ENCODE measurements around the gene MBNL2. TPM values are rescaled to one million over a fixed set of nuclear protein-coding genes. Genes with fewer than 3 reads are reported as not detected.

Gene MBNL2
- total and polyA plus RNA-seq, 2 of the 13 experiments (the other 11 are each of a cell fraction or from before 2014, with no cell fraction given), result 30.8 to 59.0 TPM

DNA sequence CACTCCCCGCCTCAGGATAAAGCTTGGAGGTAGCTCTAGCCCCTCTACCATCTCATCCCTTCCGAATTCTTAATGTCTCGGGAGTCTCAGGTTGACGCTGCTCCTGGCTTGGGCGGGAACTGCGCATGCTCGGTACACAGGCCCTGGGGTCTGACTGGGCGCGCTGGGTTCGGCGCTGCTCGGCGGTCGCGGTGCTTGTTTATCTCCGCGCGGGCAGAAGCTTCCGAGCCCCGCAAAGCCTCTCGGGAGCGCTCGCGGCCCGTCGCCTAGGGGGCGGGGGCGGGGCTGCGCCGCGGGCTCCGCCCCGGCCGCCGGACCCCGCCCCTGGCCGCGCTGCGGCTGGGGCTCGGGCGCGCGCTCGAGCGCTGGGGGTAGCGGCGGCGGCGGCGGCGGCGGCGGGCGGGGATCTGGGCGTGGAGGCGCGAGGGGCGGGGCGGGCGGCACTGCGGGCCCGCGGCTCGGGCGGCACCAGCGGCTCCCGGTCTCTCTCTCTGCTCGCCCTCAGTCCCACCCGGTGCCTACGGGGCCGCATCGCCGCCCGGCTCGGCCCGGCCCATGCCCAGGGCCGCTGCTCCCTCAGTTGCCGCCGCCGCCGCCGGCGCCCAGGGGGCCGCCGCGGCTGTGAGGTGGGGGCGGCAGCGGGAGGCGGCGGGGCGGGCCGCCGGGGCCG is 211.7 kb downstream of the MBNL2 start, which contains the start of gene RAP2A (continued):
- peak; percentile 78 for TF ChIP-seq FOXO1 (CRISPR knock-in tag; IDR thresholded peaks at IDR 0.05)
- no peak for TF ChIP-seq ETV6 (CRISPR knock-in tag; conservative IDR thresholded peaks at IDR 0.05)
- TF ChIP-seq ZNF331 (CRISPR knock-in tag; IDR thresholded peaks at IDR 0.05), result peak; percentile 14; the same call in 1 of the 2 replicates
- TF ChIP-seq, protein P1, sequence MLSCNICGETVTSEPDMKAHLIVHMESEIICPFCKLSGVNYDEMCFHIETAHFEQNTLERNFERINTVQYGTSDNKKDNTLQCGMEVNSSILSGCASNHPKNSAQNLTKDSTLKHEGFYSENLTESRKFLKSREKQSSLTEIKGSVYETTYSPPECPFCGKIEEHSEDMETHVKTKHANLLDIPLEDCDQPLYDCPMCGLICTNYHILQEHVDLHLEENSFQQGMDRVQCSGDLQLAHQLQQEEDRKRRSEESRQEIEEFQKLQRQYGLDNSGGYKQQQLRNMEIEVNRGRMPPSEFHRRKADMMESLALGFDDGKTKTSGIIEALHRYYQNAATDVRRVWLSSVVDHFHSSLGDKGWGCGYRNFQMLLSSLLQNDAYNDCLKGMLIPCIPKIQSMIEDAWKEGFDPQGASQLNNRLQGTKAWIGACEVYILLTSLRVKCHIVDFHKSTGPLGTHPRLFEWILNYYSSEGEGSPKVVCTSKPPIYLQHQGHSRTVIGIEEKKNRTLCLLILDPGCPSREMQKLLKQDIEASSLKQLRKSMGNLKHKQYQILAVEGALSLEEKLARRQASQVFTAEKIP (CRISPR knock-in tag; IDR thresholded peaks at IDR 0.05; ENCODE audit: borderline replicate concordance), result no peak
- TF ChIP-seq, protein P2, sequence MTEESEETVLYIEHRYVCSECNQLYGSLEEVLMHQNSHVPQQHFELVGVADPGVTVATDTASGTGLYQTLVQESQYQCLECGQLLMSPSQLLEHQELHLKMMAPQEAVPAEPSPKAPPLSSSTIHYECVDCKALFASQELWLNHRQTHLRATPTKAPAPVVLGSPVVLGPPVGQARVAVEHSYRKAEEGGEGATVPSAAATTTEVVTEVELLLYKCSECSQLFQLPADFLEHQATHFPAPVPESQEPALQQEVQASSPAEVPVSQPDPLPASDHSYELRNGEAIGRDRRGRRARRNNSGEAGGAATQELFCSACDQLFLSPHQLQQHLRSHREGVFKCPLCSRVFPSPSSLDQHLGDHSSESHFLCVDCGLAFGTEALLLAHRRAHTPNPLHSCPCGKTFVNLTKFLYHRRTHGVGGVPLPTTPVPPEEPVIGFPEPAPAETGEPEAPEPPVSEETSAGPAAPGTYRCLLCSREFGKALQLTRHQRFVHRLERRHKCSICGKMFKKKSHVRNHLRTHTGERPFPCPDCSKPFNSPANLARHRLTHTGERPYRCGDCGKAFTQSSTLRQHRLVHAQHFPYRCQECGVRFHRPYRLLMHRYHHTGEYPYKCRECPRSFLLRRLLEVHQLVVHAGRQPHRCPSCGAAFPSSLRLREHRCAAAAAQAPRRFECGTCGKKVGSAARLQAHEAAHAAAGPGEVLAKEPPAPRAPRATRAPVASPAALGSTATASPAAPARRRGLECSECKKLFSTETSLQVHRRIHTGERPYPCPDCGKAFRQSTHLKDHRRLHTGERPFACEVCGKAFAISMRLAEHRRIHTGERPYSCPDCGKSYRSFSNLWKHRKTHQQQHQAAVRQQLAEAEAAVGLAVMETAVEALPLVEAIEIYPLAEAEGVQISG (CRISPR knock-in tag; IDR thresholded peaks at IDR 0.05), result 0 out of 2 replicates have a peak, but pooled peaks have one; percentile 3
- TF ChIP-seq, protein P3, sequence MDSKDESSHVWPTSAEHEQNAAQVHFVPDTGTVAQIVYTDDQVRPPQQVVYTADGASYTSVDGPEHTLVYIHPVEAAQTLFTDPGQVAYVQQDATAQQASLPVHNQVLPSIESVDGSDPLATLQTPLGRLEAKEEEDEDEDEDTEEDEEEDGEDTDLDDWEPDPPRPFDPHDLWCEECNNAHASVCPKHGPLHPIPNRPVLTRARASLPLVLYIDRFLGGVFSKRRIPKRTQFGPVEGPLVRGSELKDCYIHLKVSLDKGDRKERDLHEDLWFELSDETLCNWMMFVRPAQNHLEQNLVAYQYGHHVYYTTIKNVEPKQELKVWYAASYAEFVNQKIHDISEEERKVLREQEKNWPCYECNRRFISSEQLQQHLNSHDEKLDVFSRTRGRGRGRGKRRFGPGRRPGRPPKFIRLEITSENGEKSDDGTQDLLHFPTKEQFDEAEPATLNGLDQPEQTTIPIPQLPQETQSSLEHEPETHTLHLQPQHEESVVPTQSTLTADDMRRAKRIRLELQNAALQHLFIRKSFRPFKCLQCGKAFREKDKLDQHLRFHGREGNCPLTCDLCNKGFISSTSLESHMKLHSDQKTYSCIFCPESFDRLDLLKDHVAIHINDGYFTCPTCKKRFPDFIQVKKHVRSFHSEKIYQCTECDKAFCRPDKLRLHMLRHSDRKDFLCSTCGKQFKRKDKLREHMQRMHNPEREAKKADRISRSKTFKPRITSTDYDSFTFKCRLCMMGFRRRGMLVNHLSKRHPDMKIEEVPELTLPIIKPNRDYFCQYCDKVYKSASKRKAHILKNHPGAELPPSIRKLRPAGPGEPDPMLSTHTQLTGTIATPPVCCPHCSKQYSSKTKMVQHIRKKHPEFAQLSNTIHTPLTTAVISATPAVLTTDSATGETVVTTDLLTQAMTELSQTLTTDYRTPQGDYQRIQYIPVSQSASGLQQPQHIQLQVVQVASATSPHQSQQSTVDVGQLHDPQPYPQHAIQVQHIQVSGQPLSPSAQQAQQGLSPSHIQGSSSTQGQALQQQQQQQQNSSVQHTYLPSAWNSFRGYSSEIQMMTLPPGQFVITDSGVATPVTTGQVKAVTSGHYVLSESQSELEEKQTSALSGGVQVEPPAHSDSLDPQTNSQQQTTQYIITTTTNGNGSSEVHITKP (CRISPR knock-in tag; IDR thresholded peaks at IDR 0.05; ENCODE audit: low read depth), result no peak
- TF ChIP-seq, protein P4, sequence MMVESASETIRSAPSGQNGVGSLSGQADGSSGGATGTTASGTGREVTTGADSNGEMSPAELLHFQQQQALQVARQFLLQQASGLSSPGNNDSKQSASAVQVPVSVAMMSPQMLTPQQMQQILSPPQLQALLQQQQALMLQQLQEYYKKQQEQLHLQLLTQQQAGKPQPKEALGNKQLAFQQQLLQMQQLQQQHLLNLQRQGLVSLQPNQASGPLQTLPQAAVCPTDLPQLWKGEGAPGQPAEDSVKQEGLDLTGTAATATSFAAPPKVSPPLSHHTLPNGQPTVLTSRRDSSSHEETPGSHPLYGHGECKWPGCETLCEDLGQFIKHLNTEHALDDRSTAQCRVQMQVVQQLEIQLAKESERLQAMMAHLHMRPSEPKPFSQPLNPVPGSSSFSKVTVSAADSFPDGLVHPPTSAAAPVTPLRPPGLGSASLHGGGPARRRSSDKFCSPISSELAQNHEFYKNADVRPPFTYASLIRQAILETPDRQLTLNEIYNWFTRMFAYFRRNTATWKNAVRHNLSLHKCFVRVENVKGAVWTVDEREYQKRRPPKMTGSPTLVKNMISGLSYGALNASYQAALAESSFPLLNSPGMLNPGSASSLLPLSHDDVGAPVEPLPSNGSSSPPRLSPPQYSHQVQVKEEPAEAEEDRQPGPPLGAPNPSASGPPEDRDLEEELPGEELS (CRISPR knock-in tag; IDR thresholded peaks at IDR 0.05), result 0 out of 2 replicates have a peak, but pooled peaks have one; percentile 33
- peak; percentile 50; the same call in 1 of the 2 replicates for TF ChIP-seq KMT2B (CRISPR knock-in tag; IDR thresholded peaks at IDR 0.05)
- TF ChIP-seq FOXK1 (CRISPR knock-in tag; IDR thresholded peaks at IDR 0.05; ENCODE audit: borderline replicate concordance, low read depth), result peak; percentile 89; the same call in 1 of the 2 replicates
- TF ChIP-seq, protein P5, sequence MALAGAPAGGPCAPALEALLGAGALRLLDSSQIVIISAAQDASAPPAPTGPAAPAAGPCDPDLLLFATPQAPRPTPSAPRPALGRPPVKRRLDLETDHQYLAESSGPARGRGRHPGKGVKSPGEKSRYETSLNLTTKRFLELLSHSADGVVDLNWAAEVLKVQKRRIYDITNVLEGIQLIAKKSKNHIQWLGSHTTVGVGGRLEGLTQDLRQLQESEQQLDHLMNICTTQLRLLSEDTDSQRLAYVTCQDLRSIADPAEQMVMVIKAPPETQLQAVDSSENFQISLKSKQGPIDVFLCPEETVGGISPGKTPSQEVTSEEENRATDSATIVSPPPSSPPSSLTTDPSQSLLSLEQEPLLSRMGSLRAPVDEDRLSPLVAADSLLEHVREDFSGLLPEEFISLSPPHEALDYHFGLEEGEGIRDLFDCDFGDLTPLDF (CRISPR knock-in tag; IDR thresholded peaks at IDR 0.05), result peak; percentile 79
- TF ChIP-seq ZNF563 (CRISPR knock-in tag; IDR thresholded peaks at IDR 0.05), result no peak; the same call in 1 of the 2 replicates
- TF ChIP-seq RFX1 (IDR thresholded peaks at IDR 0.05), result no peak
- no peak for TF ChIP-seq GATA4 (IDR thresholded peaks at IDR 0.05; ENCODE audit: borderline replicate concordance, low read depth)
- TF ChIP-seq ZNF549 (CRISPR knock-in tag; IDR thresholded peaks at IDR 0.05), result no peak
- TF ChIP-seq, protein P6, sequence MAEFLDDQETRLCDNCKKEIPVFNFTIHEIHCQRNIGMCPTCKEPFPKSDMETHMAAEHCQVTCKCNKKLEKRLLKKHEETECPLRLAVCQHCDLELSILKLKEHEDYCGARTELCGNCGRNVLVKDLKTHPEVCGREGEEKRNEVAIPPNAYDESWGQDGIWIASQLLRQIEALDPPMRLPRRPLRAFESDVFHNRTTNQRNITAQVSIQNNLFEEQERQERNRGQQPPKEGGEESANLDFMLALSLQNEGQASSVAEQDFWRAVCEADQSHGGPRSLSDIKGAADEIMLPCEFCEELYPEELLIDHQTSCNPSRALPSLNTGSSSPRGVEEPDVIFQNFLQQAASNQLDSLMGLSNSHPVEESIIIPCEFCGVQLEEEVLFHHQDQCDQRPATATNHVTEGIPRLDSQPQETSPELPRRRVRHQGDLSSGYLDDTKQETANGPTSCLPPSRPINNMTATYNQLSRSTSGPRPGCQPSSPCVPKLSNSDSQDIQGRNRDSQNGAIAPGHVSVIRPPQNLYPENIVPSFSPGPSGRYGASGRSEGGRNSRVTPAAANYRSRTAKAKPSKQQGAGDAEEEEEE (CRISPR knock-in tag; IDR thresholded peaks at IDR 0.05; ENCODE audit: borderline replicate concordance), result no peak
